Left ventricle myocardium inferior (tissue), 1 donor: ENCODE results near the gene RFESD. TPM values are rescaled to one million over a fixed set of nuclear protein-coding genes. Genes with fewer than 3 reads are reported as not detected.

Experiments
- DNase-seq: peaks from one replicate; pipeline ENCODE4 v3.0.0-alpha.2; 2020
- H3K27ac ChIP-seq: fragments of 200-600 bp; replicated peaks from 2 replicates; pipeline ENCODE4 v1.8.0; 2021
- H3K27me3 ChIP-seq: fragments of 200-600 bp; 2 replicates; pipeline ENCODE4 v1.8.0; 2021; ENCODE audit warnings: low read depth
- H3K36me3 ChIP-seq: fragments of 200-600 bp; 2 replicates; pipeline ENCODE4 v1.8.0; 2021
- H3K4me1 ChIP-seq: fragments of 200-600 bp; 2 replicates; pipeline ENCODE4 v1.8.0; 2021
- H3K4me3 ChIP-seq: fragments of 200-600 bp; 2 replicates; pipeline ENCODE4 v1.8.0; 2021; ENCODE audit warnings: mild to moderate bottlenecking, moderate library complexity
- H3K9me3 ChIP-seq: fragments of 200-600 bp; replicated peaks from 2 replicates; pipeline ENCODE4 v1.8.0; 2021
- CTCF ChIP-seq: fragments of 200-600 bp; IDR thresholded peaks from 2 replicates; pipeline ENCODE4 v1.8.0; 2021; ENCODE audit warnings: antibody characterized with exemption, mild to moderate bottlenecking, borderline replicate concordance
- intact Hi-C: fragments of 100-400 bp; cut with micrococcal nuclease; formaldehyde crosslinking; loops from one replicate; pipeline ENCODE4 v1.11.0; 2022
- total RNA-seq: library from RNA; stranded (reverse); fragmentation: NEBNext Ultra II Directional; extraction: Animal tissue kit (Norgen Biotek cat#: 25700); gene quantifications from one replicate; pipeline ENCODE4 v1.2.1, GENCODE V29; 2021
- donor health status: DM: no; HTN: yes; CAD: no; lungs with severe emphysema.

RFESD gene
- total RNA-seq, 1 donor from 2014 or later = 2.8 TPM

GRCh38 chr5:95654196-95654595 lies 7.6 kb downstream of the RFESD start:
- H3K27ac ChIP-seq = no peak overlapping the region
- no peak for DNase-seq
- no peaks in the 10 kb centered on the region for H3K9me3 ChIP-seq
- peaks cover 11% of the 10 kb centered on the region for H3K4me1 ChIP-seq
- TF ChIP-seq CTCF = no peak
- no peaks in the 10 kb centered on the region for H3K36me3 ChIP-seq
- H3K27me3 ChIP-seq = no peaks in the 10 kb centered on the region
- no peak overlapping the region for H3K4me3 ChIP-seq
- intact Hi-C loops = no loop called here

- no peaks in the 10 kb centered on the region for H3K27me3 ChIP-seq
- intact Hi-C loops = no loop called here
- DNase-seq = no peak
- H3K4me3 ChIP-seq = no peak overlapping the region
- TF ChIP-seq CTCF = no peak
- peaks cover 11% of the 10 kb centered on the region for H3K4me1 ChIP-seq
- no peak overlapping the region for H3K27ac ChIP-seq
- no peaks in the 10 kb centered on the region for H3K36me3 ChIP-seq
- no peaks in the 10 kb centered on the region for H3K9me3 ChIP-seq
Observed at GRCh38 chr5:95655575-95655974, 9.0 kb downstream of the RFESD start.

GRCh38 chr5:95660060-95660459 lies 13.5 kb downstream of the RFESD start:
- Histone ChIP-seq H3K27ac (no peak overlapping the region), H3K9me3 (no peaks in the 10 kb centered on the region), H3K4me3 (no peak overlapping the region), H3K27me3 (no peaks in the 10 kb centered on the region), H3K36me3 (no peaks in the 10 kb centered on the region), H3K4me1 (peaks cover 19% of the 10 kb centered on the region)
- DNase-seq = no peak
- no peak for TF ChIP-seq CTCF
- intact Hi-C loops = loop anchor here (5.0 to 10.0 kb wide), 3 partner anchors 75 to 187 kb away; partner anchors contain the start of gene RHOBTB3

GRCh38 chr5:95662946-95663345 lies 16.4 kb downstream of the RFESD start:
- H3K27me3 ChIP-seq = no peaks in the 10 kb centered on the region
- intact Hi-C loops = loop anchor here (5.0 to 10.0 kb wide), 3 partner anchors 72 to 184 kb away; partner anchors contain the start of gene RHOBTB3
- no peaks in the 10 kb centered on the region for H3K36me3 ChIP-seq
- TF ChIP-seq CTCF = no peak
- no peak overlapping the region for H3K4me3 ChIP-seq
- DNase-seq = no peak
- H3K9me3 ChIP-seq = no peaks in the 10 kb centered on the region
- H3K4me1 ChIP-seq = peaks cover 9% of the 10 kb centered on the region
- no peak overlapping the region for H3K27ac ChIP-seq

- H3K4me3 ChIP-seq = no peak overlapping the region
- no peak for DNase-seq
- intact Hi-C loops = loop anchor here (5.0 to 10.0 kb wide), 3 partner anchors 71 to 183 kb away; partner anchors contain the start of gene RHOBTB3
- H3K27ac ChIP-seq = peak overlapping the region; percentile 20
- no peaks in the 10 kb centered on the region for H3K9me3 ChIP-seq
- H3K27me3 ChIP-seq = no peaks in the 10 kb centered on the region
- H3K36me3 ChIP-seq = no peaks in the 10 kb centered on the region
- TF ChIP-seq CTCF = peak; percentile 85
- H3K4me1 ChIP-seq = peaks cover 16% of the 10 kb centered on the region
Observed at GRCh38 chr5:95664204-95664786, 17.7 kb downstream of the RFESD start.
